ENCODE results near the gene MIA2.
"Not testable (repeated sequence)": the region's sequence is repeated elsewhere in the genome, so short reads cannot be mapped to it uniquely, and the experiment has no call there.

The MIA2 gene

DNA sequence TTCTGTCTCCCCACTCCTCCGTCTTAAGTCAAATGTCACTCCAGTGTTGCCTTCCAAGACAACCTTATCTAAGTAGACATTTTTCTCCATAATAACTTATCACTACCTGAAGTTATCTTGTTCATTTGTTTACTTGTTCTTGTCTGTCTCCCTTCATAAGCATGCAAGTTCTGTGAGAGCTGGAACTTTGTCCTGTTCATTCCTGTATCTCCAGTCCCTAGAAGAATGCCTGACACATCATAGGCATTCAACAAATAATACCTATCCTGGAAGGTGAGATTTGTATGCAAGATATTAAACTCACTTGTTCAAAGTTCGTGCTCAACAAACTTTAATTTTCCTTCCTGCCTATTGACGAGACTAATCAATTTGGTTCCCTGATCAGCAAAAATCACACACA, 5.7 kb upstream of the MIA2 start:
- DNase-seq (ENCODE audit: low read depth), result no peak
- TF ChIP-seq, protein P1, sequence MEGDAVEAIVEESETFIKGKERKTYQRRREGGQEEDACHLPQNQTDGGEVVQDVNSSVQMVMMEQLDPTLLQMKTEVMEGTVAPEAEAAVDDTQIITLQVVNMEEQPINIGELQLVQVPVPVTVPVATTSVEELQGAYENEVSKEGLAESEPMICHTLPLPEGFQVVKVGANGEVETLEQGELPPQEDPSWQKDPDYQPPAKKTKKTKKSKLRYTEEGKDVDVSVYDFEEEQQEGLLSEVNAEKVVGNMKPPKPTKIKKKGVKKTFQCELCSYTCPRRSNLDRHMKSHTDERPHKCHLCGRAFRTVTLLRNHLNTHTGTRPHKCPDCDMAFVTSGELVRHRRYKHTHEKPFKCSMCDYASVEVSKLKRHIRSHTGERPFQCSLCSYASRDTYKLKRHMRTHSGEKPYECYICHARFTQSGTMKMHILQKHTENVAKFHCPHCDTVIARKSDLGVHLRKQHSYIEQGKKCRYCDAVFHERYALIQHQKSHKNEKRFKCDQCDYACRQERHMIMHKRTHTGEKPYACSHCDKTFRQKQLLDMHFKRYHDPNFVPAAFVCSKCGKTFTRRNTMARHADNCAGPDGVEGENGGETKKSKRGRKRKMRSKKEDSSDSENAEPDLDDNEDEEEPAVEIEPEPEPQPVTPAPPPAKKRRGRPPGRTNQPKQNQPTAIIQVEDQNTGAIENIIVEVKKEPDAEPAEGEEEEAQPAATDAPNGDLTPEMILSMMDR (conservative IDR thresholded peaks at IDR 0.05; ENCODE audit: low read length), result no peak
- no peak overlapping the region for H3K4me3 ChIP-seq (ENCODE audit: low read length)

DNA sequence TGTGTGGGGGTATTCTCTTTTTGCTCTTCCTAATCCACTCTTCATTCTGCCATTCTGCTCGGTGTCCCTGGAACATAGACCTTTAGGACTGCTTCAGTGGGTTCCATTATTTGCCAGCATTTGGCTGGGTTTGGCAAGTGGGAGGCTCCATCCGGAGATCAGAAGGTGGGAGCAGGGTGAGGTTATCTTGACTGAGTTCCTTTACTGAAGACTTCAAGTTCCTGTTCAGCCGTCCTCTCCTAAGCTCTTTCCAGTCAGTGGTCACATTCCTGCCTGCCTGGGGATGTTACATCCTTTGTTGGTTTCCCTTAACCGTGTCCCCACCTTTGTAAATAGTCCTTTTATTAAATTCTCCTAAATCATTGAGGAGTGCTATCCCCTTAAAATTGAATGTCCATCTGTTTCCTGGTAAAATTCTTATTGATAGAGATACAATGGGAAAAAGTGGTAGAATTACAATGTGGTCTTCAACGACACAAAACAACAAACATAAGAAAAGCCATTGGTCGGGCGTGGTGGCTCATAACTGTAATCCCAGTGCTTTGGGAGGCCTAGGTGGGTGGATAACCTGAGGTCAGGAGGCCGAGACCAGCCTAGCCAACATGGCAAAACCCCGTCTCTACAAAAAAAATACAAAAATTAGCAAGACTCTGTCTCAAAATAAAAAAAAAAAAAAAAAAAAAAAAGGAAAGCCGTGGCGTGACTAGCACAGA, 5.0 kb upstream of the MIA2 start:
- TF ChIP-seq, protein P1 (conservative IDR thresholded peaks at IDR 0.05; ENCODE audit: low read length), result no peak
- H3K4me3 ChIP-seq (ENCODE audit: low read length), result no peak overlapping the region
- no peak for DNase-seq (ENCODE audit: low read depth)

DNA sequence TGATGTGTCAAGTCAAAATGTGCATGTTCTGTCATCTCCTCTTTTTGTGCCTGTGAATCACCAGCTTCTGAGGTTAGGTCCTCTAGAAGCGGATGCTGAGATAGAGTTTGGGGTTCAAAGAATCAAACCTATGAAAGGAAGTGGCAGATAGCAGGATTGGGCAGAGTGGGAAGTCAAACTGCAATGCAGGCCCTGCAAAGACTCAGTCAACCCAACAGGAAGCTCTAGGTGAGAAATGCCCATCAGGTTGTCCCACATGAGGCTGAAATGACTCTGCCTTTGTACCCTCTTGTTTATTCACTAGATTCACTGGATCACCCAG, 4.5 kb upstream of the MIA2 start:
- DNase-seq (ENCODE audit: low read depth), result peak; percentile 17
- no peak overlapping the region for H3K4me3 ChIP-seq (ENCODE audit: low read length)

DNA sequence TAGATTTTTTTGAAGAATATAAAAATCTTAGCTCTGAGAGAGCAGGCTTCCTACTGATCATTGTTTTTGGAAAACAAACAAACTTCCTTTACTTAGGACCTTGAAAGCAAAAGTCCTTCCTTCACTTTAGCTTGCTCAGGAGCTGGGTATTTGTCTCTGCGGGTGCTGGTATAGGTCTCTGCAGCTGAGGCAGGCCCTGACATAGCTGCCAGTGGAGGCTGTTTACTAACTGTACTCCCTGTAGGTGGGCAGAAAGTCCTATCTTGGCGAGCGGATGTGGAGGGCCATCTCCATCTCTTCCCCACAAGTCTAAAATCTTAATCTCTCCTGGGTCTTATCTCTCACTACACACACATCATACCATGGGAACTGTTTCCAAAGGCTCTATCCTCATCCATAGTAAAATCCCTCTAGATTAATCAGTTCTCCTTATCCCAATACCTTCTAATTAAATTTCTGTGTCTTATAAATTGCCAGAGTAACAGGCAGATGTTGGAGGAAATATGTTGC, 4.1 kb upstream of the MIA2 start:
- H3K4me3 ChIP-seq (ENCODE audit: low read length), result no peak overlapping the region
- TF ChIP-seq, protein P1 (conservative IDR thresholded peaks at IDR 0.05; ENCODE audit: low read length), result no peak
- no peak for DNase-seq (ENCODE audit: low read depth)

More for the DNA sequence above, 4.5 kb upstream of the MIA2 start:
- TF ChIP-seq, protein P1 (conservative IDR thresholded peaks at IDR 0.05; ENCODE audit: low read length), result no peak

DNA sequence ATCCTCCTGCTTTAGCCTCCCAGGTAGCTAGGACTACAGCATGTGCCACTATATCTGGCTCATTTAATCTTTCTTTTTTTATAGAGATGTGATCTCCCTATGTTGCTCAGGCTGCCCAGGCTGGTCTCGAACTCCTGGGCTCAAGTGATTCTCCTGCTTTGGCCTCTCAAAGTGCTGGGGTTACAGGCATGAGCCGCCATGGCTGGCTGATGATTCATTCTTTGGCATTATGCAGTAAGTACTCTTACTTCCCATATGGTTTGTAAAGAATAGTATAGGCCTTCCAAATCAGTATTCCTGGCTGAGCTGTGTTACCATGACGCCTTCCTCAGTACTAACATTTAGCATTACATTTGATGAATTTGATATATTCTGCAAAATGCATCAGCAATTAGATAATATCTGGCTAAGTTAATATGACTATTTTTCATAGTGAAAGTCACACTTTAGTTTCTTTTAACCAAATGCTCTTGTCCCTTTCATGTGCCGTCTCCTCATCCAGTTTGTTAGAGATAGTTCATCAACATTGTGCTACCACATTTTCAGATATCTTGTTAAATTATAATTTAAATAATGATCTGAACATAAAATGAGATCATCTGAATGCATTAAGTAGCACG, 3.2 kb upstream of the MIA2 start:
- no peak overlapping the region for H3K4me3 ChIP-seq (ENCODE audit: low read length)
- DNase-seq (ENCODE audit: low read depth), result peak; percentile 11
- TF ChIP-seq, protein P1 (conservative IDR thresholded peaks at IDR 0.05; ENCODE audit: low read length), result no peak

DNA sequence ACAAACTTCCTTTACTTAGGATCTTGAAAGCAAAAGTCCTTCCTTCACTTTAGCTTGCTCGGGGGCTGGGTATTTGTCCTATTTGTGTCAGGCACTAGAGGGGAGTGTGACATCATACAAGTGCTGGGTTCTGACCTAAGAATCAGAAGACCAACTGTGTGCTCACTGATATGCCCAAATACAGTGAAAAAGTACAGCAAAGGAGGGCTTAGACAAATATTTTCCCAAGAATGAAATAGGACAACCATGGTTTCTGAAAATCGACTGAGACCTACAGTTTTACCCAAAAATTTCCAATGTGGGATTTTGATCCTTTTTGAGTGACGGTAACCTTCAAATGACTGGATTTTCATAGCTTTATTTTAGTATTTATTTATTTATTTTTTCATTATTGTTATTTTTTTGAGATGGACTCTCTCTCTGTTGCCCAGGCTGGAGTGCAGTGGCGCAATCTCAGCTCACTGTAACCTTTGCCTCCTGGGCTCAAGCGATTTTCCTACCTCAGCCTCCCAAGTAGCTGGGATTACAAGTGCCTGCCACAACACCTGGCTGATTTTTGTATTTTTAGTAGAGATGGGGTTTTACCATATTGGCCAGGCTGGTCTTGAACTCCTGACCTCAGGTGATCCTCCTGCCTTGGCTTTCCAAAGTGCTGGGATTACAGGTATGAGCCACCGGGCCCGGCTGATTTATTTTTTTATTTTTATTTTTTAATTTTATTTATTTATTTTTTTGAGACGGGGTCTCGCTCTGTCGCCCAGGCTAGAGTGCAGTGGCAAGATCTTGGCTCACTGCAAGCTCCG, 1.8 kb upstream of the MIA2 start:
- not testable (repeated sequence) for H3K4me3 ChIP-seq (ENCODE audit: low read length)
- DNase-seq (ENCODE audit: low read depth), result peak; percentile 39
- TF ChIP-seq, protein P1 (conservative IDR thresholded peaks at IDR 0.05; ENCODE audit: low read length), result peak; percentile 38

All from AG10803 (cell line).